ENCODE measurements around the gene C1QTNF3.
"Not testable (repeated sequence)": the region's sequence is repeated elsewhere in the genome, so short reads cannot be mapped to it uniquely, and the experiment has no call there.

- TF ChIP-seq CTCF (IDR thresholded peaks at IDR 0.05); EP300 (IDR thresholded peaks at IDR 0.05; ENCODE audit: low read depth); POLR2AphosphoS5 (IDR thresholded peaks at IDR 0.05); POLR2A (IDR thresholded peaks at IDR 0.05): not testable (repeated sequence)
These were observed 40.9 kb upstream of the C1QTNF3 start for GRCh38 chr5:34083898-34084297.

Data from transverse colon (tissue), 4 donors.